Choroid plexus epithelial cell (primary cell): ENCODE results near the gene DEAF1.
A peak's percentile ranks its signal among the peaks of the same experiment; 100 is the strongest.

Experiments used
- DNase-seq: peaks from one replicate; pipeline ENCODE4 v3.0.0-alpha.2; 2010; ENCODE audit warnings: low read depth
- H3K4me3 ChIP-seq: 2 replicates; pipeline ENCODE4 v1.5.1; 2011; ENCODE audit warnings: low read depth, mild to moderate bottlenecking, control low read depth, low read length, moderate library complexity
- TF ChIP-seq, protein P1 (sequence below): conservative IDR thresholded peaks from 2 replicates; pipeline ENCODE4 v1.5.1; 2011; ENCODE audit warnings: low read depth, mild to moderate bottlenecking, control low read depth, inconsistent platforms, low read length, moderate library complexity

DEAF1 gene

DNA sequence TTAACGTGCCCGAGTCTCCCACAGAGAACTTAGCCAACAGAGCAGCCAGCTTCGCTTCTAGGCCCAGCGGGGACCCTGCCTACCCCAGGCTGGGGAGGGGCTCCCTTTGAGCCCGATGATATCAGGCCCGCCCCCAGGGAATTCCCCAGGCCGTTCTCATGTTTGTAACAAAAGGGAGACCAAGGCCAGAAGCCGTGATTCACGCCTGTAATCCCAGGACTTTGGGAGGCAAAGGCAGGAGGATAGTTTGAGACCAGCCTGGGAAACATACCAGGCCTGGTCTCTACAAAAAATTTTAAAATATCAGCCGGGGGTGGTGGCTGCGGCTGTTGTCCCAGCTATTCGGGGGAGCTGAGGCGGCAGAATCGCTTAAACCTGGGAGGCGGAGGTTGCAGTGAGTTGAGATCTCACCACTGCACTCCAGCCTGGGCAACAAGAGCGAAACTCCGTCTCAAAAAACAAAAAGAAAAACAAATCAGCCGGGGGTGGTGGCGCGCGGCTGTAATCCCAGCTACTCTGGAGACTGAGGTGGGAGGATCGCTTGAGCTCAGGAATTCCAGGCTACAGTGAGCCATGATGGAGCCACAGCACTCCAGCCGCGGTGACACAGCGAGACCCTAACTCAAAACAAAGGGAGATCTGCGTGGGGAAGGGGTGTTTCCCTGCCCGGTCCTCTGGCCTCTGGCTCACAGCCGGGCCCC lies 56.2 kb downstream of the DEAF1 start:
- DNase-seq: peak; percentile 66
- TF ChIP-seq, protein P1, sequence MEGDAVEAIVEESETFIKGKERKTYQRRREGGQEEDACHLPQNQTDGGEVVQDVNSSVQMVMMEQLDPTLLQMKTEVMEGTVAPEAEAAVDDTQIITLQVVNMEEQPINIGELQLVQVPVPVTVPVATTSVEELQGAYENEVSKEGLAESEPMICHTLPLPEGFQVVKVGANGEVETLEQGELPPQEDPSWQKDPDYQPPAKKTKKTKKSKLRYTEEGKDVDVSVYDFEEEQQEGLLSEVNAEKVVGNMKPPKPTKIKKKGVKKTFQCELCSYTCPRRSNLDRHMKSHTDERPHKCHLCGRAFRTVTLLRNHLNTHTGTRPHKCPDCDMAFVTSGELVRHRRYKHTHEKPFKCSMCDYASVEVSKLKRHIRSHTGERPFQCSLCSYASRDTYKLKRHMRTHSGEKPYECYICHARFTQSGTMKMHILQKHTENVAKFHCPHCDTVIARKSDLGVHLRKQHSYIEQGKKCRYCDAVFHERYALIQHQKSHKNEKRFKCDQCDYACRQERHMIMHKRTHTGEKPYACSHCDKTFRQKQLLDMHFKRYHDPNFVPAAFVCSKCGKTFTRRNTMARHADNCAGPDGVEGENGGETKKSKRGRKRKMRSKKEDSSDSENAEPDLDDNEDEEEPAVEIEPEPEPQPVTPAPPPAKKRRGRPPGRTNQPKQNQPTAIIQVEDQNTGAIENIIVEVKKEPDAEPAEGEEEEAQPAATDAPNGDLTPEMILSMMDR: no peak
- peak overlapping the region; percentile 8 for H3K4me3 ChIP-seq

DNA sequence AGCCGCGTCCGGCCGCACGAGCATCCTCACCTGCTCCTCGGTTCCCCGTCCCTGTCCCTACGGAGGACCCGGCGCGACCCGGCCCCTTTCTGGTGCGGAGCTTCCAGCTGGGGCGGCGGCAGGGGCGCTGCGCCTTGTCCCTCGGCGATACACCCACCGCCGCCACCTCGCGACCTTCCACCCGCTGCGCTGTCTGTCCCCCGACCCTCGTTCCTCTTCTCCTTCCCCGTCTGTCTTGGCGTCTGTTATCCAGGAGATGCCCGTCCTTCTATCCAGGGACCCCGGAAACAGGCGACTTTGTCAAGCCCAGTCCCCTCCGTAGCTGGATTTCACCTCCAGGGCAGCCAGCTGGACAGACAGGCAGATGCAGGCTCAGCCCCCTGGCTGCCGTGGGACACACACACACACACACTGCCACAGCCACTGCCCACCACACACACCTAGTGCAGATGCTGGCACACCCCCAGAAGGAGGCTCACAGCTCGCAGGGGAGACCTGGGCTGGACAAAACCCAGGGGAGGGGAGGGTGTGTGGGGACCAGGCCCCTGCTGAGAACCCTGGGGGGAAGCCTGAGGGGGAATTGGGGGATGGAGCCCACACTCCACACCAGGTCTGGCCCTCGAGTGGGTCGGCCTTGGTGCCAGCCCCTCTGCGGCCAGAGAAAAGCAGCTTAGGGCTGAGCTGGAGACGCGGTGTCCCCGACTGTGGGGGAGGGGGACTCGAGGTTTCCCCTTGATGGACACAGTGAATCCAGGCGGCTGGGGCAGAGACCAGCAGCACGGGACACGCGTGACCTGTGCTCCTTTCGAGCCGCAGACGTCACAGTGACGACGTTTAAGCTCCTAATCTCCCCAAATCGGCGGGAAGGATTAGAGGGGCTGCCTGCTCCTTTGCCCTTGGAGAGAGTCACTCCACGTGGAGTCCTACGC lies 57.2 kb downstream of the DEAF1 start:
- peak overlapping the region; percentile 24 for H3K4me3 ChIP-seq
- no peak for DNase-seq
- TF ChIP-seq, protein P1: peak; percentile 20

DNA sequence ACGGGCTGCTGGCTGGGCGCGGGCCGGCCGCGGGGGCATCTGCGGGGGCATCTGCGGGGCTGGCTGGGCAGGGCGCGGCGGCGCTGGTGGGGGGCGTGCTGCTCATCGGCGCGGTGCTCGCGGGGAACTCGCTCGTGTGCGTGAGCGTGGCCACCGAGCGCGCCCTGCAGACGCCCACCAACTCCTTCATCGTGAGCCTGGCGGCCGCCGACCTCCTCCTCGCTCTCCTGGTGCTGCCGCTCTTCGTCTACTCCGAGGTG lies 57.8 kb downstream of the DEAF1 start:
- peak overlapping the region; percentile 24 for H3K4me3 ChIP-seq
- no peak for DNase-seq
- TF ChIP-seq, protein P1: no peak

DNA sequence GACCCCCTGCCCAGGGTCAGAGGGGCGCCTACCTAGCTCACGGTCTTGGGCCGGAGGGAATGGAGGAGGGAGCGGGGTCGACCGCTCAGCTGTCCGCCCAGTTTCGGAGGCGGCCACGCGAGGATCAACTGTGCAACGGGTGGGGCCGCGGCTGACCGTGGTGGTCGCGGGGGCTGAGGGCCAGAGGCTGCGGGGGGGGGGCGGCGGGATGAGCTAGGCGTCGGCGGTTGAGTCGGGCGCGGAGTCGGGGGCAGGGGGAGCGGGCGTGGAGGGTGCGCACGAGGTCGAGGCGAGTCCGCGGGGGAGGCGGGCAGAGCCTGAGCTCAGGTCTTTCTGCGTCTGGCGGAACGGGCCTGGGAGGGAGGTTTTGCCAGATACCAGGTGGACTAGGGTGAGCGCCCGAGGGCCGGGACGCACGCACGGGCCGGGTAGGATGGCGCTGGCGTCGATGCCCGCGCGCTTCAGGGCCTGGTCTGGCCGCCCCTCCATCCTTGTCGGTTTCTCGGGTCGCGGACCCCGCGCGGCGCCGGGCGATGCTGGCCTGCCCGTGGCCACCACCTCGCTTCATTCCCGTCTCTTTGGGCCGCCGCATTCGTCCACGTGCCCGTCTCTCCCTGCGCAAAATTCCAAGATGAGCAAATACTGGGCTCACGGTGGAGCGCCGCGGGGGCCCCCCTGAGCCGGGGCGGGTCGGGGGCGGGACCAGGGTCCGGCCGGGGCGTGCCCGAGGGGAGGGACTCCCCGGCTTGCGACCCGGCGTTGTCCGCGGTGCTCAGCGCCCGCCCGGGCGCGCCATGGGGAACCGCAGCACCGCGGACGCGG lies 58.3 kb downstream of the DEAF1 start, which contains the start of gene DRD4:
DRD4 (plus strand) TSS at position 759 of the 822 bp plus-strand sequence; CDS start at position 795, 36 bp downstream.
- peak; percentile 39 for DNase-seq
- peak within 1 kb of the TSS; percentile 24 for H3K4me3 ChIP-seq
- TF ChIP-seq, protein P1: no peak

DNA sequence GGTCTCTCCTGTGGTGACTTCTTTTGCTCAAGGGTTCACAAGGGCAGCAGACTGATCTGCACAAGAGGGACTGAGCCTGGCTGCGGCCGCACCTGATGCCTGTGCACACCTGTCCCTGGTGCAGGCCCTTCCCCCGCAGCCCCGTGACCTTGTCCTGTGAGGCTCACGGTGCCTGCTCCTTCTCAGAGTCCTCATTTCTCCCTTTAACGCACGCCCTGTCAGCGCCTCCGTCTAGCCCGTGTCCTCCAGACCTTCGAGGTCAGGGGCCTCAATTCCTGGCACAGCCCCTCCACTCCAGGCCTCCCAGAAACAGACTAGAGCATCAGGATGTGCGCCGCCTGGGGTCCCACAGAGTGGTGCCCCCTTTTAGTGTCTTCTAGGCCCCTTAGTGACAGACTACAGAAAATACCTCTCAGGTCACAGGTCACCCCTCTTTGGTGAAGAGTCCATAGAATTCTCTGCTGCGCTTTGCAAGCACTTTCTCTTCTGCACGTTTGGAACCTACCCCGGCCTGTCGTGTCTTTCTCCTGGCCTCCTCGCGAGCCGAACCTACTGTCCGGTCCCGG lies 59.0 kb downstream of the DEAF1 start:
- DNase-seq: no peak
- TF ChIP-seq, protein P1: no peak
- H3K4me3 ChIP-seq: no peak overlapping the region

DNA sequence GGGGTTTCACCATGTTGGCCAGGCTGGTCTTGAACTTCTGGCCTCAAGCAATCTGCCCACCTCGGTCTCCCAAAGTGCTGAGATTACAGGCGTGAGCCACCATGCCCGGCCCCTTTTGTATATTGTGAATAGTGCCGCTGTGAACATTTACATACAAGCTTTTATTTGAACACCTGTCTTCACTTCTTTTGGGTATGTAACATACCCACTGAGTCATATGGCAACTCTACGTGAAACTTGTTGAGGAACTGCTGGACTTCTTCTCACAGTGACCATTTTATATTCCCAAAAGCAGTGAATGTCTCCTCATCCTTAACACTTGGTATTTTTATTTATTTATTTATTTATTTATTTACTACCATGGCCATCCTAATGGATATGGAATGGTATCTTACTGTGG lies 64.2 kb downstream of the DEAF1 start:
- TF ChIP-seq, protein P1: no peak
- H3K4me3 ChIP-seq: no peak overlapping the region
- DNase-seq: no peak
